NT2/D1 (cell line): ENCODE data around the gene TMX2.

ENCODE experiments used
- SUZ12 ChIP-seq: IDR thresholded peaks from 2 replicates; pipeline ENCODE4 v1.6.1; 2011; ENCODE audit not compliant: insufficient read length, insufficient read depth; ENCODE audit errors: extremely low read depth
- YY1 ChIP-seq: IDR thresholded peaks from 2 replicates; pipeline ENCODE4 v1.6.1; 2011; ENCODE audit not compliant: insufficient read length, insufficient read depth
- ZNF274 ChIP-seq: IDR thresholded peaks from 2 replicates; pipeline ENCODE4 v1.6.1; 2011; ENCODE audit warnings: mild to moderate bottlenecking, low read depth, low read length

DNA sequence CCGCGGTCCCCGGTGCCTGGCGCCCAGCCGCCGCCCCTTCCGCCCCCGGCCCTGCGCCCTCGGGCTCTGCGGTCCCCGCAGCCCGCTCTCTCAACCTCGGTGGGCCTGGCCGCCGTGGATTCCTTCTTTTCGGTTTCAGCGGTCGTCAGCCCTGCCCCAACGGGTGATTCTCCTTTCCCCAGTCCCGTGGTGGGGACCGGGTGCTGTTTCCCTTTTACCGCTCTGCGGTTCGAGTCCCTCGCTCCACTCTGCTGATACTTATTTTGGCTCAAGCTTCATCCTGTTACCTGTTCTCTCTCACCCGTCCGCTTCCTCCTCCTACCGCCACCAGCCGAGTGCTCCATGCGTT, 44.0 kb upstream of the TMX2 start:
- no peak for TF ChIP-seq ZNF274
- TF ChIP-seq SUZ12 = no peak
- TF ChIP-seq YY1 = no peak
